H1 (cell line): ENCODE data around the gene INO80. TPM values are rescaled to one million over a fixed set of nuclear protein-coding genes. Genes with fewer than 3 reads are reported as not detected.

Experiments used
- CTCF ChIA-PET: fragments of 300-600 bp; sonication (Branson Sonifier 250); formaldehyde crosslinking; loops from one replicate; lab custom pipeline; 2021; ENCODE audit not compliant: partially characterized antibody; lab: Charles Lee
- POLR2A ChIA-PET: fragments of 300-600 bp; sonication (Branson Sonifier 250); formaldehyde crosslinking; loops from one replicate; lab custom pipeline; 2021; ENCODE audit warnings: inconsistent platforms; ENCODE audit not compliant: partially characterized antibody; lab: Charles Lee
- DNase-seq, 2 experiments: peaks; one replicate each; pipeline versions ENCODE4 v3.0.0 to v3.0.0-alpha.2; 2010 to 2022; ENCODE audit warnings: low spot score in 2 of 2, low read depth in 1 of 2, mixed read lengths in 1 of 2
- FAIRE-seq: peaks from 2 replicates; lab custom pipeline; 2011; peaks lifted over from hg19 to GRCh38; lab: Jason Lieb, UNC
- H2AFZ ChIP-seq: 2 replicates; pipeline ENCODE4 v1.8.1; 2012; ENCODE audit warnings: low read length, inconsistent platforms
- H2AK5ac ChIP-seq: 2 replicates; pipeline ENCODE4 v1.6.1; 2013; ENCODE audit warnings: low read depth, low read length
- H2BK120ac ChIP-seq: replicated peaks from 2 replicates; pipeline ENCODE3; 2013; ENCODE audit warnings: low read depth, low read length, inconsistent platforms
- H2BK12ac ChIP-seq: 2 replicates; pipeline ENCODE4 v1.6.1; 2013; ENCODE audit warnings: low read depth, low read length
- H2BK15ac ChIP-seq: 2 replicates; pipeline ENCODE4 v1.6.1; 2013; ENCODE audit warnings: low read length
- H2BK20ac ChIP-seq: 2 replicates; pipeline ENCODE4 v1.6.1; 2013; ENCODE audit warnings: low read length
- H2BK5ac ChIP-seq: 2 replicates; pipeline ENCODE4 v1.6.1; 2013; ENCODE audit warnings: low read depth, low read length
- H3K14ac ChIP-seq: 2 replicates; pipeline ENCODE4 v1.6.1; 2013; ENCODE audit warnings: inconsistent platforms; ENCODE audit not compliant: insufficient read length
- H3K18ac ChIP-seq: 2 replicates; pipeline ENCODE4 v1.6.1; 2013; ENCODE audit warnings: low read length; ENCODE audit errors: extremely low read depth
- H3K23ac ChIP-seq: 2 replicates; pipeline ENCODE4 v1.6.1; 2013; ENCODE audit warnings: inconsistent platforms; ENCODE audit not compliant: insufficient read length
- H3K23me2 ChIP-seq: 2 replicates; pipeline ENCODE4 v1.6.1; 2013; ENCODE audit warnings: low read depth, low read length
- H3K27ac ChIP-seq: 2 replicates; pipeline ENCODE4 v1.6.1; 2011; ENCODE audit warnings: low read depth, low read length, inconsistent platforms
- H3K27me3 ChIP-seq, 4 experiments: replicated peaks in 1 of 4; 1 replicate in 1 of 4; 2 replicates in 3 of 4; pipeline versions ENCODE4 v1.6.1 to v1.8.1; 2011 to 2013; ENCODE audit warnings: low read length in 3 of 4, mild to moderate bottlenecking in 3 of 4, inconsistent platforms in 2 of 4, mixed read lengths in 2 of 4, moderate library complexity in 1 of 4; ENCODE audit not compliant: control insufficient read depth in 3 of 4, insufficient read depth in 3 of 4; ENCODE audit errors: extremely low read depth in 1 of 4
- H3K36me3 ChIP-seq, 4 experiments: 2 replicates each; pipeline versions ENCODE4 v1.6.1 to v1.8.1; 2011 to 2013; ENCODE audit warnings: mild to moderate bottlenecking in 4 of 4, low read length in 3 of 4, moderate library complexity in 2 of 4, control low read depth in 1 of 4, inconsistent platforms in 1 of 4; ENCODE audit not compliant: insufficient read depth in 4 of 4, control insufficient read depth in 2 of 4
- H3K4ac ChIP-seq: replicated peaks from 2 replicates; pipeline ENCODE3; 2013; ENCODE audit warnings: low read length, low read depth, mixed read lengths, inconsistent platforms; ENCODE audit not compliant: insufficient read length
- H3K4me1 ChIP-seq, 4 experiments: replicated peaks in 1 of 4; 1 replicate in 1 of 4; 2 replicates in 3 of 4; pipeline versions ENCODE4 v1.6.1 to v1.8.1; 2011 to 2013; ENCODE audit warnings: low read length in 3 of 4, inconsistent platforms in 2 of 4, mixed read lengths in 1 of 4; ENCODE audit not compliant: insufficient read depth in 4 of 4, control insufficient read depth in 3 of 4
- H3K4me2 ChIP-seq, 2 experiments: 2 replicates each; pipeline versions ENCODE4 v1.6.1 to v1.8.1; 2011 to 2013; ENCODE audit warnings: low read depth in 2 of 2, low read length in 2 of 2, control low read depth in 1 of 2, inconsistent platforms in 1 of 2, mild to moderate bottlenecking in 1 of 2; ENCODE audit not compliant: insufficient read depth in 1 of 2
- H3K4me3 ChIP-seq, 4 experiments: fragments of 200-600, 300-600 bp in 1 of 4; sonication (generic), shearing (Covaris generic), sonication (Bioruptor Twin) in 1 of 4; 2 replicates each; pipeline versions ENCODE4 v1.5.1 to v1.8.1; 2011 to 2016; ENCODE audit warnings: low read length in 4 of 4, low read depth in 3 of 4, control low read depth in 2 of 4, inconsistent platforms in 2 of 4, mild to moderate bottlenecking in 2 of 4, mixed read lengths in 1 of 4, moderate library complexity in 1 of 4; ENCODE audit not compliant: insufficient read depth in 2 of 4; ENCODE audit errors: extremely low read depth in 1 of 4
- H3K56ac ChIP-seq: replicated peaks from 2 replicates; pipeline ENCODE3; 2013; ENCODE audit warnings: low read depth, mild to moderate bottlenecking, mixed read lengths, low read length, inconsistent platforms; ENCODE audit not compliant: insufficient read length
- H3K79me1 ChIP-seq: 2 replicates; pipeline ENCODE4 v1.6.1; 2013; ENCODE audit warnings: low read depth, low read length, control low read depth
- H3K79me2 ChIP-seq, 2 experiments: 2 replicates each; pipeline versions ENCODE4 v1.6.1 to v1.8.1; 2012 to 2013; ENCODE audit warnings: low read length in 2 of 2, mild to moderate bottlenecking in 2 of 2, inconsistent platforms in 1 of 2; ENCODE audit not compliant: insufficient read depth in 2 of 2, control insufficient read depth in 1 of 2
- H3K9ac ChIP-seq, 4 experiments: replicated peaks in 1 of 4; 1 replicate in 1 of 4; 2 replicates in 3 of 4; pipeline versions ENCODE4 v1.6.1 to v1.8.1; 2011 to 2013; ENCODE audit warnings: low read depth in 3 of 4, low read length in 3 of 4, control low read depth in 2 of 4, mild to moderate bottlenecking in 2 of 4, moderate library complexity in 2 of 4, inconsistent platforms in 1 of 4; ENCODE audit errors: extremely low read depth in 1 of 4
- H3K9me3 ChIP-seq, 2 experiments: 2 replicates each; pipeline versions ENCODE4 v1.6.1 to v1.8.1; 2012 to 2013; ENCODE audit warnings: mild to moderate bottlenecking in 2 of 2, moderate library complexity in 2 of 2, control low read depth in 1 of 2, inconsistent platforms in 1 of 2, low read depth in 1 of 2, low read length in 1 of 2, mixed read lengths in 1 of 2; ENCODE audit not compliant: insufficient read depth in 2 of 2
- H4K20me1 ChIP-seq, 2 experiments: replicated peaks in 1 of 2; 2 replicates each; pipeline versions ENCODE3 to v1.8.1; 2011 to 2013; ENCODE audit warnings: inconsistent platforms in 2 of 2, low read length in 2 of 2, mild to moderate bottlenecking in 1 of 2; ENCODE audit not compliant: insufficient read depth in 2 of 2, control insufficient read depth in 1 of 2
- H4K5ac ChIP-seq: 2 replicates; pipeline ENCODE4 v1.6.1; 2013; ENCODE audit warnings: low read length, low read depth, mixed read lengths, inconsistent platforms; ENCODE audit not compliant: insufficient read length
- H4K8ac ChIP-seq: 2 replicates; pipeline ENCODE4 v1.8.0; 2013; ENCODE audit warnings: mild to moderate bottlenecking, moderate library complexity, low read length, inconsistent platforms; ENCODE audit not compliant: insufficient read depth; ENCODE audit errors: extremely low read depth
- H4K91ac ChIP-seq: replicated peaks from 2 replicates; pipeline ENCODE3; 2013; ENCODE audit warnings: low read length, mixed read lengths, inconsistent platforms; ENCODE audit not compliant: insufficient read length
- BRCA1 ChIP-seq: IDR thresholded peaks from 2 replicates; pipeline ENCODE4 v1.6.1; 2012; ENCODE audit warnings: low read depth, low read length, improper control_type of control experiment
- HDAC6 ChIP-seq: IDR thresholded peaks from one replicate; pipeline ENCODE4 v1.7.1; 2012; ENCODE audit warnings: low read depth, mild to moderate bottlenecking, inconsistent platforms, low read length, moderate library complexity
- JUN ChIP-seq: IDR thresholded peaks from 2 replicates; pipeline ENCODE4 v1.6.1; 2011; ENCODE audit warnings: low read depth, mild to moderate bottlenecking, improper control_type of control experiment, low read length
- SIN3A ChIP-seq, 2 experiments: IDR thresholded peaks in 1 of 2; conservative IDR thresholded peaks in 1 of 2; 2 replicates each; pipeline ENCODE4 v1.6.1; 2011 to 2012; ENCODE audit warnings: low read length in 2 of 2, improper control_type of control experiment in 1 of 2, low read depth in 1 of 2, mild to moderate bottlenecking in 1 of 2
- SP1 ChIP-seq: IDR thresholded peaks from 2 replicates; pipeline ENCODE4 v1.6.1; 2011; ENCODE audit warnings: low read depth, low read length
- WGBS, 2 experiments: shearing (Covaris generic) in 1 of 2; methylation state at CpG; one replicate each; pipeline versions ENCODE4 v1.1.6 to v1.1.7; 2013 to 2015; ENCODE audit warnings: low lambda C conversion rate in 2 of 2, mixed read lengths in 2 of 2, inconsistent platforms in 1 of 2, low coverage in 1 of 2, missing lambda C conversion rate in 1 of 2; ENCODE audit not compliant: insufficient replicate concordance in 2 of 2, insufficient coverage in 1 of 2, insufficient read length in 1 of 2; ENCODE audit errors: extremely low coverage in 1 of 2, missing lambda C conversion rate in 1 of 2; 5-methylcytosine and 5-hydroxymethylcytosine counted together
- polyA plus RNA-seq, 7 experiments: library from polyadenylated mRNA; depleted of rRNA in 3 of 7; stranded (reverse) in 5 of 7; unstranded in 2 of 7; fragments of >200 nt in 5 of 7; fragments of 200-250 nt in 2 of 7; gene quantifications; 1 replicate in 5 of 7; 2 replicates in 1 of 7; 4 replicates in 1 of 7; pipeline versions ENCODE4 v1.2.1 to v1.2.3, GENCODE V29; 2011 to 2013; ENCODE audit warnings: missing spikeins in 2 of 7, mixed read lengths in 2 of 7
- total RNA-seq: library from RNA; stranded (reverse); fragmentation: NEBNext Ultra II Directional; extraction: Animal tissue kit (Norgen Biotek cat#: 25700); gene quantifications from 2 replicates; pipeline ENCODE4 v1.2.1, GENCODE V29; 2021

INO80 gene
- total and polyA plus RNA-seq, 2 of the 8 experiments (the other 6 are each of a cell fraction or from before 2014, with no cell fraction given), result 4.3 to 24.5 TPM

- Histone ChIP-seq H3K27me3 (no peaks in the 10 kb centered on the region), H2BK20ac (no peak overlapping the region), H3K4me2 (no peak overlapping the region), H3K4me3 (no peak overlapping the region), H3K56ac (no peak overlapping the region), H3K23me2 (no peaks in the 10 kb centered on the region), H3K9me3 (no peaks in the 10 kb centered on the region), H4K91ac (no peak overlapping the region), H3K4ac (no peak overlapping the region), H2BK15ac (no peak overlapping the region), H3K36me3 (no peaks in the 10 kb centered on the region), H2AFZ (no peak overlapping the region)
- CTCF ChIA-PET, result interaction anchor here (1.4 kb wide), 1 partner anchor 12 kb away, joined by 3 read pairs; no protein-coding TSS in a partner anchor
- POLR2A ChIA-PET, result interaction anchor here (1.0 kb wide), 1 partner anchor 9 kb away, joined by 3 read pairs; the partner anchor contains the start of gene INO80
- TF ChIP-seq SP1 (no peak), HDAC6 (no peak), JUN (no peak), SIN3A (conservative IDR thresholded peaks at IDR 0.05 in 1 of 2, IDR thresholded peaks at IDR 0.05 in 1 of 2; ENCODE audit: low read depth in 1 of 2, low read length in 2 of 2) (no peak), BRCA1 (no peak)
- TF ChIP-seq, all 59 proteins: peak for 0
- no peak overlapping the region for H2BK12ac ChIP-seq
- DNase-seq (no peak), FAIRE-seq (no peak)
- H3K4me1 ChIP-seq, result no peaks in the 10 kb centered on the region
- no peaks in the 10 kb centered on the region for H3K79me1 ChIP-seq
- H3K18ac ChIP-seq, result no peak overlapping the region
- H3K14ac ChIP-seq, result no peak overlapping the region
- WGBS, 2 experiments, result 92% methylated on average over 1 of the region's 1 CpG; no CpG with 5 or more reads in 1 of the 2 experiments
- H3K27ac ChIP-seq, result no peak overlapping the region
- no peak overlapping the region for H3K9ac ChIP-seq
- H2AK5ac ChIP-seq, result no peak overlapping the region
- H4K20me1 ChIP-seq, result no peaks in the 10 kb centered on the region
- H3K79me2 ChIP-seq, result no peaks in the 10 kb centered on the region
- no peak overlapping the region for H2BK120ac ChIP-seq
- no peak overlapping the region for H4K5ac ChIP-seq
- no peak overlapping the region for H3K23ac ChIP-seq
- no peak overlapping the region for H2BK5ac ChIP-seq
- no peak overlapping the region for H4K8ac ChIP-seq
Measured at GRCh38 chr15:41125063-41125669, 9.1 kb upstream of the INO80 start.
